DOHH2 (cell line): ENCODE results near the gene SH3PXD2A.

Experiments used
- CTCF ChIP-seq: fragments of 200-600 bp; sonication (generic); IDR thresholded peaks from one replicate; pipeline ENCODE4 v1.5.1; 2014; ENCODE audit warnings: antibody characterized with exemption, mild to moderate bottlenecking, low read depth, low read length; ENCODE audit not compliant: poor library complexity, severe bottlenecking
- EZH2phosphoT487 ChIP-seq: fragments of 200-600 bp; sonication (generic); IDR thresholded peaks from 2 replicates; pipeline ENCODE4 v1.6.1; 2017; ENCODE audit warnings: borderline replicate concordance, mild to moderate bottlenecking, antibody characterized with exemption, low read length, moderate library complexity, mixed read lengths

- TF ChIP-seq CTCF (no peak), EZH2phosphoT487 (no peak)
Measured at GRCh38 chr10:103879831-103880230, 24.5 kb upstream of the SH3PXD2A start.
